ENCODE results near the gene OR7G2.

Gene OR7G2

DNA sequence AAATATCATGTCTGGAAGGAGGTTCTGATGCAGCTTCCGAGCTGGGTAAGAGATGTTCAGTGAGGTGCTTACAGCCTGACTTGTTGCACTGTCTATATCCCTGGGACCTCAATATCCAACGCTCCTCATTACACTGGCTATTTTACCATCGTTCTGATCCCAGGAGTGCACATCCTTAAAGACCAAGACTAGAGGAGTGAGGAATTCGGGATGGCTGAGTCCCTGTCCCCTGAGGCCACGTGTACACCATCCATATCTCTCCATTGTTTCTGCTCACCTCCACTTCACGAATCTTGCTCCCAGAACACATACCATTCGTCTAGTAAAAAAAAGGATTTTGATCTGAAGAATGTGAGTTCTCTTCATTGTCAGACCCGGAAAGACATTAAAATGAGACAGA, at the start of gene OR7G2:
Gene OR7G2, minus strand, starts transcription at position 101 of the 400 bp plus-strand sequence. CDS start 4,232 bp downstream, outside the sequence.
- no peak for DNase-seq

DNA sequence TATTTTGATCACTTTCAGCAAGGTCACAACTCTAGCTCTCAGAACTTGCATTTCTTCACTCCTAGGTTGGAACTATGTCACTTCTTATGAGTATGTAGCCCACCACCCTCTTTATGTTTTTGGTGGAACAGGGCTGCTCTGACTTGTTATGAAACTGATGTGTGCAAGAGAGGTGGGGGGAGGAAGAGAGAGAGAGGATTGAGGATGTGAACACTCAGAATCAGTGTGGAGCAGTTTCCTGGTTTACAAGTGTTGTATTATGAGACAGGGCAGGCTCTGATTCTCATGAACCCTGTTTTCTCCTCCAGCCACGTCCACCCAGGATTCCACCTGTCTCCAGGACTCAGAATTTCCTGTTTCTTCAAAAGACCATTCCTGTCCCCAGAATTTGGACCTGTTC, 49.0 kb upstream of the OR7G2 start:
- DNase-seq: no peak

DNA sequence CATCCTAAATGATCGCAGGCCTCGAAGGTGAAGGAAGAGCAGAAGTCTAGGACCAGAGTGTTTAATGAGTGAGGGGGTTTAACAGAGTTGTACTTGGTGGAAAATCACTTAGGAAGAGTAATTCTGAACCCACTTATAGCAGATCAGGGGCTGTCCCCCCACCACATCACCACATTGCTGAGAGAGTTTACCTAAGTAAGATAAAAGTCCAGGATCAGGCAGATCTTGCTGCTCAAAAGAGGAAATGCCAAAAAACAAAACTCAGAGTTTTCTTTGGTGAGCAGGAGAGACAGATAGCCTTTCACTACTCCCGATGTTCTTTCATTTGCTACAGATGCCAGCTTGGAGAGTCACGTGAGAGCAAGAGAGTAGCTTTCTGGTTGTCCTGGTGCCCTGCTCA, 48.3 kb upstream of the OR7G2 start:
- no peak for DNase-seq

DNA sequence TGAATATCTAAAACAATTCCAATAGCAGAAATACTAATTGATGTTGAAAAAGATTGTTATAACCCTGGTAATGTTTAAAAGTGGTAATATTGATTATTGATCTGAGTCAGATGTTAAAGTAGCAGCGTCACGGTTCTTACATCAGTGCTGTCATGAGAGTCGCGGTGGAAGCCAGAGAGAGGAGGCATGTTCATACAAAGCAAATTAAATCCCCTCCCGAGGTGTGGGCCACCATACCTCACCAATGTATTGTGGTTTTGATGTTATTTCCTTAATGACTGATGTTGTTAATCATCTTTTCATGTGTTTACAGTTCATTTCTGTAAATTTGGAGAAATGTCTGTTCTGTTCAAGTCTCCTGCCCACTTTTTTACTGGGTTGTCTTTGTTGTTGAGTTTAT, 44.1 kb upstream of the OR7G2 start:
- no peak for DNase-seq

DNA sequence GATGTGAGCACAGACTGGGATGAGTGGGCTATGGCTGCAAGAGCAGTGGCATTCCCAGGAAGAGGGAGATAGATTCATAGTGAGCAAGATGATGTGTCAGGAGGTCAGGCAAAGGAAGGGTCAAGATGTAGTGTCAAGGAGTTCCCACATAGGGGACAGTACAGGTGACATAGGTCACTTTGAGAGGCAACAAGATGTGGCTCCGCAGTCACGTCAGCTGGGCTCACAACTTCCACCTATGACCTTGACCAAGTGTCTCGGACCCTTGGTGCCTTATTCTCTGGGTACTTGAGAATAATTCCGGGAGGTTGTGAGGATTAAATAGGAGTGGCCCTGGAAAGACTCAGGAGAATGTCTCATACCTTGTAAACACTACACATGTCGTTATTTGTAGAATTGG, 43.4 kb upstream of the OR7G2 start:
- DNase-seq: no peak

DNA sequence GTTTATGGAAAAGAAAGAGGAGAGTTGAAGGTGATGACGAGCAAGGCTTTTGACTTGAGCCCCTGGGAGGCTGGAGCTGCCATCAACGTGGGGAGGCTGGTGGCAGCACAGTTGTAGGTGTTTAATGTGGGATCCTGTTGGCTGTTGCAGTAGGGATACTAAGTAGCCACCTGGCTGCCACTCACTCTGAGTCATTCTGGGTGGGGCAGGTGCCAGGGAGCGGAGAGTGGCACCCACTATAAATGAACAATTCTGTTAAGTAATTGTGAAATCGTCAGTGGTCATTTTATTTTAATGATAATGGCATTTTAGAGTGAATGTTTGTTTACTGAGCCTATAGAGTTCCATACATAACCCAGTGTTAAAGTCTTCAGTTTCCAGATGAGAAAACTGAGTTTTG, 42.7 kb upstream of the OR7G2 start:
- DNase-seq: no peak

DNA sequence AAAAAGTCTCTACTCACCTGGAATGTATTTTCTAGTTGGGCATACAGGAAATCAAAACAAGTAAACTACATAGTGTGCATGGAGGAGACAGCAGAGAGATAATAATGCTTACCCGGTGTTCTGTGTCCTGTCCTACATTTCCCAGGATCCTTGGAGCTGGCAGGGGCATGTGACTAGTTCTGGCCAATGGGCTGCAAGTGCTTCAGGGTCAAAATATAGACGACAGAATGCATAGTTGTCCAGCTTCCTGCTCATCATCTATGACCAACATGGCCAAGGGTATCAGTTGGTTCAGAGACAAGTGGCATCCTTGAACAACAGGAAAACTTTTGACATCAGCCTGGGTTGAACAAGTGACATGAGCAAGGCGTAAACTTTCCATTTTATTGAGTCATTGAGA, 41.4 kb upstream of the OR7G2 start:
- DNase-seq: no peak

DNA sequence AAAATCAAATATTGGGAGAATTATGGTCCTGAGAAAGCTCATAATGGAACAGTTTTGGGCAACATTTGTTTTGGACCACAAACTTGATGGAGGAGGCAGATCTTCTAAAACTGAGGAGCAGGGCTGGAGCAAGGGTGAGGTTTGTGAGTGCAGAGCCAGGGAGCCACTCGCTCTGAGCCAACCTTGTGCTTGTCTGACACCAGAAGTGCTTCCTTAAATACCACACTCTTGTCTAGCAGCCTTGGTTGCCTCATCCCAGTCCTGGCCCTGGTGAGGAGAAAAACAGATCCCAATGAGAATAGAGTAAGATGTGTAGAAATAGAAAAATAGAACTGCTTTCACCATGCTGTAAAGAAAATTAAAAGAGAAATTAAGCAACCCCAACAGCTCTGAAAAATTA, 39.6 kb upstream of the OR7G2 start:
- no peak for DNase-seq

DNA sequence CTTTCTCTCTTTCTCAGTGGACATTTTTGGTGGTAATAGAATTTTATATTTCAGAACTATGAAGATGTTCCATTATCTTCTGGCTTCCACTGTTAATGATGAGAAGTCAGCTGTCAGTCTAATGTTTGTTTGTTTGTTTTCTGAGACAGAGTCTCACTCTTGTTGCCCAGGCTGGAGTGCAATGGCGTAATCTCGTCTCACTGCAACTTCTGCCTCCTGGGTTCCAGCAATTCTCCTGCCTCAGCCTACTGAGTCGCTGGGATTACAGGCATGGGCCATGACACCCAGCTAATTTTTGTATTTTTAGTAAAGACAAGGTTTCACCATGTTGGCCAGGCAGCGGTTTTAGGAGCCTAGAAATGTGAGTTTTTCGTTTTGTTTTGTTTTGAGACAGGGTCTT, 37.6 kb upstream of the OR7G2 start:
- DNase-seq: no peak

DNA sequence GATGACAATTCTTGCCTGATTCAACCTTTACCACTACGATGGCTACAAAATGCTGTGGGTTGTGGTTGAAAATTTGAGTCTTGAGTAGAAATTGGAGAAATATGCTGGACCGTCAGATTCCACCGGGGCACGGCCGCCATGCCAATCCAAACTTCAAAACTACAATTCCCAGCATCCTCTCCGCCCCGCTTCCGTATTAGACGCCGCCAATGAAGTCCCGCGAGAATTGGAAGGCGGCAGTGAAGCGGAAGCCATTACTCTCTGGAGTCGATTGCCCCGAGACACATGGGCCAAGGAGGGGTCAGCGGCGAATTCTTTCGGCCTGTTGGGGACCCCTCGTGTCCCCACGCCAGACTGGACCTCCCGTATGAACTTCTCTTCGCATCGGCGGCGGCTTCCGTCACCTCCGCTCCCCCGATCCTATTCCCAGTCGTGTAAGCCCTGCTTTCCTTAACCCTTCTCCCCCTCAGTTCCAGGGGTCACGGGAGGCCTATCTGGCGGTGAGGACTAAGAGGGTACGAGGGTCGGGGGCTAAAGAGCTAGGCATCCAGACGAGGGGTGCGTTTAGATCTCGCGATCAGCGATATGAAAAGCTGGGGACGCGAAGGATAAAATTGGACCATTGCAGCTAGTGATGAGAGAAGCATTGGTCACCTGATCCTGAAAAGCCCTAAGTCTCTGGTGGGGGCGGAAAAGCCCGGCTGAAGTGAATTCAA, 33.0 kb upstream of the OR7G2 start, which contains the start of gene ZNF317:
Gene ZNF317, plus strand, starts transcription at position 239 of the 716 bp plus-strand sequence. CDS start 15,620 bp downstream, outside the sequence.
- peak; percentile 83 for DNase-seq

DNA sequence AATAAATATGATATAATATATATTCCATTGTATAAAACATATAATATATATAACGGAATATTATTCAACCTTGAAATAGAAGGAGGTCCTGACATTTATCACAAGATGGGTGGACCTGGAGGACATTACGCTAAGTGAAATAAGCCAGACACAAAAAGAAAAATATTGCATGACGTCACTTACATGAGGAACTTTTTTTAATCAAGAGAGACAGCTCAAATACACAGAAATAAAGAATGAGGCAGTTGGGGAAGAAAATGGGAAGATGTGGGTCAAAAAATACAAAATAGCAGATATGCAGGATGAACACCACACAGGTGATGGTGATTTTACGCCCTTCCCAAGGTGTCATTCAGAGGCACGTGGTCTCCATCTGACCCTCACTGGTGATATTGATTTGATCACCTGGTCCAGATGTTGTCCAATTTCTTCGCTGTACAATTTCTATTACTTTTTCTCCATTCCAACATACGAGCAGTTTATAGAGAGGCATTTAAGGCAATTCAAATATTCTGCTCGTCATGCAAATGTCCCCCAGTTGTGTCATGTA, 32.4 kb upstream of the OR7G2 start:
- DNase-seq: no peak

DNA sequence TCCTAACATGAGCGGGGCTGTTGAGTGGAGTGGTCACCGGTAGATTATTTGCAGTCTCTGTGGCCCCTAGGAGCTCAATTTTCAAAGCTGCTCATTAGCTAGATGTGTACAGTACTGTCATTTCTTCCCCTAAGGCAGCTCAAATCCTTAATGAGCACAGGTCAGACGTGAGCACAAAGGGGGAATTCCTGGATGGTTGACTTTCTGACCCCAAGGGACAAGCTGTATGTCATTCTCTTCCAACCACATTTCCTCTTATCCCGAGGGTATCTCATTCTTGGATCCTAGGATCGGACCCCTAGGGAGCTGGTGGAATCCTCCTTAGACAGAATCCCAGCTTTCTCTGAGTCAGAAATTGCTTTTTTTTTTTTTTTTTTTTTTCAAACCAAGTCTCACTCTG, 25.1 kb upstream of the OR7G2 start:
- DNase-seq: no peak

DNA sequence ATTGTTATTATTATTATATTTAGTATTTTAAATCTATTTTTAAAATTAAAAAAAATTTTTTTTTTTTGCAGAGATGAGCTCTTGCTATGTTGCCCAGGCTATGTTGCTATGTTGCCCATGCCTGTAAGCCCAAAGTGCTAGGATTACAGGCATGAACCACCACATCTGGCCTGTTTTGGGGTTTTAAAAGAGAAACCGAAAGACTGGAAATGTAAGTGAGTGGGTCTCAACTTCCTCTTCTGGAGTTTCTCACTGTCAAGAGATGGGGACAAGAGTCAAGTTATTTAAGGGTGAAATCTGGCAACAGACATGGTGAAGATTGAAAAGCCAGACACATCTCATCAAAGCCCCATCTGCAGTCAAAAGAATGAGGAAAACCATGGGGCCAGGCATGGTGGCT, 23.7 kb upstream of the OR7G2 start:
- DNase-seq: no peak

DNA sequence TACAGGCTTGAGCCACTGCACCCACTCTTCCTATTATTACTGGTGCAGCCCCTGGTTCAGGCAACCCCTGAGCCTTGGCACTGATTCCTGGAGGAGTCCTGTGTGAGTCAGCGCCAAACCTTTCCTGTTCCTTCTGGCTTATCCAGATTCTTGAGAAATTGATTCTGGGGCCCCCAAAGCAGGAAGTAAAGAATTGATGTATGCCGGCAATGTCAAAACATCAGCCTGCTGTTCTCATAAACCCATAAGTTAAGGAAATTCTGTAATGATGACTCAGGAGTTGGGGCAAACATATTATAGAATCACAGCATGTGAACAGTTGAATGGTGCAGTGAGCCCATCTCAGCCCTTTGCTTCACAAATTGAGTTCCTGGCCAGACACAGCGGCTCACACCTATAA, 20.9 kb upstream of the OR7G2 start:
- no peak for DNase-seq

DNA sequence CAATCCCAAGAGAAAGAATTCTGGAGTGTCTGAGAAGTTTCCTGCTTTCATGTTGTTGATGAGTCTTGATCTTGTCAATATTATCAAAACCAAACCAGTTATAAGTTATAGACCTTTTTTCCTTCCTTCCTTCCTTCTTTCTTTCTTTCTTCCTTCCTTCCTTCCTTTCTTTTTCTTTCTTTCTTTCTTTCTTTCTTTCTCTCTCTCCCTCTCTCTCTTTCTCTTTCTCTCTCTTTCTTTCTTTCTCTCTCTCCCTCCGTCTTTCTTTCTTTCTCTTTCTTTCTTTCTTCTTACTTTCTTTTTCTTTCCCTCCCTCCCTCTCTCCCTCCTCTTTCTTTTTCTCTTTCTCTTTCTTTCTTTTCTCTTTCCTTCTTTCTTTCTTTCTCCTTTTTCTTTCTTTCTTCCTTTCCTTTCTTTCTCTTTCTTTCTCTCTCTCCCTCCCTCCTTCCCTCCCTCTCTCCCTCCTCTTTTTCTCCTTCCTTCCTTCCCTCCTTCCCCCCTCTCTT, 19.7 kb upstream of the OR7G2 start, which contains the start of gene OR7G3:
Gene OR7G3, minus strand, starts transcription at position 51 of the 506 bp plus-strand sequence. Its CDS starts 0 bp downstream, at position 51.
- DNase-seq: no peak

DNA sequence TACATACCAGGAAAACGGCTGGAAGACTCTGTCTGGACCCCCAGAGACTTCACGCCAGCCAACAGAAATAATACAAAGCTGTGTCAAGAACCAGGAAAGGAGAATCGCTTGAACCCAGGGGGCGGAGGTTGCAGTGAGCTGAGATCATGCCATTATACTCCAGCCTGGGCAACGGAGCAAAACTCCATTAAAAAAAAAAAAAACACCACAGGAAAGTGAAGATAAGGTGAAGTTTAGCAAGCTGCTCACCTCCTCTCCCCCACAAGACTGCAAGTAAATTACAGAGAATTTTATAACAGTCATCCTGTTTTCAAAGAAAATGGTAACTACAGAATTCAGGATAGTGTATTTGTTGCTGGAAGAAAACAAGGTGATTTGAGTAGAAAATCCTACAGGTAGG, 9.3 kb upstream of the OR7G2 start:
- DNase-seq: no peak

DNA sequence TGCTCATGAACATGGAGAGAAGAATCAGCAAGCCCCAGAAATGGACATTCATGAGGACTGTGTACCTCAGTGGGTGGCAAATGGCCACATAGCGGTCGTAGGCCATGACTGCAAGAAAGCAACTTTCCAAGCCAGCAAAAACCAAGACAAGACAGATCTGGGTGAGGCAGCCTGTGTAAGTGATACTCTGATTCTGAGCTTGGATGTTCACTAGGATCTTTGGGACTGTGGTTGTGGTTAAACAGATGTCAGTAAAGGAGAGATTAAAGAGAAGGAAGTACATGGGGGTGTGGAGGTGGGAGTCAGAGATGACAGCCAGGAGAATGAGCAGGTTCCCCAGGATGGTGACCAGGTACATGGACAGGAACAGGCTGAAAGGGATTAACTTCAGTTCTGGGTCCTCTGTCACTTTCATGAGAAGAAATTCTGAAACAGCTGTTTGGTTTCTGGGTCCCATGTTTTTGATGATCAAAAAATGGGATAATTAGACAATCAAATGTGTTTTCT, 8.1 kb upstream of the OR7G2 start, which contains the start of gene OR7G1:
Gene OR7G1, minus strand, starts transcription at position 457 of the 507 bp plus-strand sequence. Its CDS starts 0 bp downstream, at position 457.
- DNase-seq: no peak

DNA sequence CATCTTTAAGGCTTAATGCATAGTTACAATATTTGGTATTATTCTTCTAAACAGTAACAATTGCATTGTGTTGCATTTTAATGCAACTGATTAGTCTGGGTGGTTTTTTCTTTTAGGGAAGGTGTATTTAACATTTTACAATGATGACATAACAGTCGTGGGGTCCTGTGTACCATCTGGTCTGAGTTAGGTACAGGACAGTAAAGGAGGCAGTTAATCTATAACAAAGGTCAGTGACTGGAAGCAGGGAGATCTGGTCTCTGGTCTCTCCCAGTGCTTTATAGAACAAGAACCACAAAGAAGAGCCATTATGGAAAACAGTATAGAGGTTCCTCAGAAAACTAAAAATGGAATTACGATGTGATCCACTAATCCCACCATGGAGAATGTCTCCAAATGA, 2.7 kb upstream of the OR7G2 start:
- no peak for DNase-seq

DNA sequence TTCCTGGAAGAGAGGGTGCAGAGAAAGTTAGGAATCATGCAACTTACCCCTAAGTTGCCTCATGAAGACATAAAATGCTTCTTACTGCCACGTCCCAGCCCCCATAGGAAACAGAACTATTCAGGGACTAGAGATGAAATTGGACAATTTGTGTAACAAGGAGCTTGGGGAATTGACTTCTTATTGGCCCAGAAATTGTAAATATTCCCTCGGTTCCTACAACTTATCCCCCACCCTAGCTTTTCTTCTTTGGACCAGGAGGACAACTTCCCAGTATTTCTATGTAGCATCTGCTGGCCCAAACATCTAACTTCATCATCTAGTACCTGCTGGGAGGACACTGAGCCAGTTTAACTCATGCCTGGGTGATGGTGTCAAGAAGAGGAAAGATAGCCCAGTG, 20.5 kb downstream of the OR7G2 start, which contains the start of gene OR1M1:
Gene OR1M1, plus strand, starts transcription at position 301 of the 400 bp plus-strand sequence. CDS start 6,184 bp downstream, outside the sequence.
- no peak for DNase-seq

DNA sequence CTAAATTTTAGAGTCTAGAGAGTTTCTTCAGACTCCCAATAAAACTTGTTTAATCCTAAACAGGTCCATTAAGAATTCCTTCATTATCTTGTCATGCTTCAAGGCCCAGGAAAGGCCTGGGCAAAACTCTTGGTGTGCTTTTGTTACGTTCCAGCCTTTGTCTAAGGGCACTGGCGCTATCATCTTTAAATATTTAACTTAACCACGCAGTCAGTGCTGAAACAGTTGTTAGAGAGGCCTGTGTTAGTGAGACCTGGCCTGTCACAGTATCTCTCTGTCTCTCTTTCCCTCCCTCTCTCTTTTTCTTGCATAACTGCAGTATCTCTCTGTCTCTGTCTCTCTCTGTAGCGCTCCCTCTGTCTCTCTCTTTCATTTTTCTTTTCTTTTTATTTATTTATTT, 28.6 kb downstream of the OR7G2 start:
- no peak for DNase-seq

DNA sequence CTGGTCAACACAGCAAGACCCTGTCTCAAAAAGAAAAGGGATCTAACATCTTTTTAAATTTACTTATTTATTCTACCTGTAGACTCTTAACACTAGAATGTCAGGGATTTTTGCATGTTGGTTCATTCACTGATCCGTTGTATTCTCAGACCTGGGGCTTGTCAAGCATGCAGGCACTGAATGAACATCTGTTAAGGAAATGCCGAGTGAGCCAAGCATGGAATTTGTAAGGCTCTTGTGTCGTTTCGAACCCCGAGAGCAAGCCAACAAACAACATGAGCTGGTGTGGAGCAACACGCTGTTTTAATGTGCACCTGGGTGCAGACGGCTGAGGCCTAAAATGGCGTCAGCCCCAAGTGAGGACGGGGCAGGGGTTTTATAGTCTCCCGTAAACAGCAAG, 30.4 kb downstream of the OR7G2 start:
- DNase-seq: no peak

DNA sequence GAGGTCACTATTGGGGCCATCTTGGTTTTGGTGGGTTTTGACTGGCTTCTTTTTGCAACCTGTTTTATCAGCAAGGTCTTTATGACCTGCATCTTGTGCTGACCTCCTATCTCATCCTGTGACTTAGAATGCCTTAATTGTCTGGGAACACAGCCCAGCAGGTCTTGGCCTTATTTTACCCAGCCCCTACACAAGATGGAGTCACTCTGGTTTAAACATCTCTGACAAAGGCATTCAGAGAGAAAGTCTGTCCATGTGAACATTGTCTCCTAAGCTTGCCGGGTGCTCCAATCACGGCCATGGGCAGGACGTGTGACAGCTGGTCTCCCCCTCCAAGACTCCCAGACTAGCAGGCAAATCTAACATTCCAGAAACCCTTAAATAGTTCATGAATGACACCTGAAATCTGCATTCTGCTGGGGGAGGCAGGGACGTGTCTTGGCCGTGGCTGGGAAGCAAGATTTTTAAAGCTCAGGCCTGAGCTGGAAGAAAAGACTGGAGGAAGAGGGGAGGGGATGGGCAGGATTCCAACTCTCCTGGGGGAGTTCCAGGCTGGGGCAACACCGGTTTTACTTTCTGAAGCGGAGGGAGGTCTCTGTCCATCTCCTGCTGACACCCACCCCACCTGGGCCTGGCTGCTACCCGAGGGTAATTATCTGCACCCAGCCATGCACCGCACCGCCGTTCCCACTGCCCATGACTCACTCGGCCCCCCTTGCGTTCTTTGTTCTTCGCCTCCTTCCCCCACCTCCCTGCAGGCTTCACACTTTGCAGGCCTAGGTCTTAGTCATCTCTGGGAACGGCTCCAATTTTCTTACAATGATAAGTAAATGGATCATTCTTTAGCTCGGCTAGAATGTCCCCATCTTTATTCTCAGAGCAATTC, 32.0 kb downstream of the OR7G2 start:
- DNase-seq: peak; percentile 45

DNA sequence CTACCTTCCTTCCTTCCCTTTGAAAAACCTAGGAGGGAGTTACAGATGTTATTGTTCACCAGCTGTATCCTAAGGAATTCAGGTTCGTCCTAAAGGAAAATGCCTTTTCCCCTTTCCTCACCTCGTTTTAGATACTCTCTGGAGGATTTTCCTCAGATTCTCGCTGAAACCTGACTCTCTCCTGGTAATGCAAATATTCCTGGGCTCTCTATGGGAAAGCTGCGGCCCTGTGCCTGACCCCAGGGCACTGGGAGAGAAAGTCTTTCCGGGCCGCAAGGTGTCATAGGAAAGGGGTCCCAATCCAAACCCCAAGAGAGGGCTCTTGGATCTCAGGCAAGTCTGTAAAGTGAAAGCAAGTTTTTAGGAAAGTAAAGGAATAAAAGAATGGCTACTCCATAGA, 33.5 kb downstream of the OR7G2 start:
- DNase-seq: no peak
